Activated gamma-delta T cell treated with anti-CD3 and anti-CD28 coated beads, Interleukin-2, amount 50 U/mL, for 16 hours (primary cell): ENCODE data around the gene NDUFB8.
A peak's percentile ranks its signal among the peaks of the same experiment; 100 is the strongest.

Experiments used
- DNase-seq: peaks from one replicate; pipeline ENCODE4 v3.0.0-alpha.2; 2020; ENCODE audit warnings: low read depth

NDUFB8 gene

GRCh38 chr10:100537475-100537874, 7.8 kb upstream of the NDUFB8 start:
- DNase-seq, result no peak

- peak; percentile 85 for DNase-seq
These were observed 6.2 kb upstream of the NDUFB8 start, which contains the start of gene HIF1AN for GRCh38 chr10:100535715-100536353. Gene HIF1AN (plus strand): TSS chr10:100535943. CDS start chr10:100535959, 16 bp downstream.

GRCh38 chr10:100535338-100535714, 5.7 kb upstream of the NDUFB8 start:
- no peak for DNase-seq

GRCh38 chr10:100534726-100535125, 5.1 kb upstream of the NDUFB8 start:
- no peak for DNase-seq

GRCh38 chr10:100531761-100532160, 2.1 kb upstream of the NDUFB8 start:
- DNase-seq, result no peak

- no peak for DNase-seq
These were observed 673 bp downstream of the NDUFB8 start for GRCh38 chr10:100528921-100529474.

- no peak for DNase-seq
These were observed 1.4 kb downstream of the NDUFB8 start for GRCh38 chr10:100528123-100528886.

GRCh38 chr10:100524638-100525037, 5.0 kb downstream of the NDUFB8 start:
- DNase-seq, result no peak

- DNase-seq, result no peak
These were observed 5.5 kb downstream of the NDUFB8 start for GRCh38 chr10:100524206-100524605.

GRCh38 chr10:100522945-100523344, 6.7 kb downstream of the NDUFB8 start:
- no peak for DNase-seq

- DNase-seq, result no peak
These were observed 7.4 kb downstream of the NDUFB8 start for GRCh38 chr10:100522107-100522801.

- DNase-seq, result no peak
These were observed 8.9 kb downstream of the NDUFB8 start for GRCh38 chr10:100520811-100521210.

- DNase-seq, result no peak
These were observed 10.2 kb downstream of the NDUFB8 start, which contains the start of gene SEC31B for GRCh38 chr10:100519311-100520051. Gene SEC31B (minus strand): TSS chr10:100519861. CDS start chr10:100516952, 2,909 bp downstream.

- peak; percentile 46 for DNase-seq
These were observed 10.9 kb downstream of the NDUFB8 start for GRCh38 chr10:100518761-100519241.

GRCh38 chr10:100516847-100517246, 12.8 kb downstream of the NDUFB8 start:
- DNase-seq, result no peak

- DNase-seq, result no peak
These were observed 14.1 kb downstream of the NDUFB8 start for GRCh38 chr10:100515612-100516011.

- DNase-seq, result peak; percentile 45
These were observed 18.9 kb downstream of the NDUFB8 start for GRCh38 chr10:100510533-100511308.

GRCh38 chr10:100509241-100509840, 20.3 kb downstream of the NDUFB8 start:
- no peak for DNase-seq

GRCh38 chr10:100508691-100509150, 20.9 kb downstream of the NDUFB8 start:
- no peak for DNase-seq

GRCh38 chr10:100508266-100508665, 21.4 kb downstream of the NDUFB8 start:
- no peak for DNase-seq
